Measurements from ENCODE around the gene RIMOC1.
"Not testable (repeated sequence)": the region's sequence is repeated elsewhere in the genome, so short reads cannot be mapped to it uniquely, and the experiment has no call there.

Gene RIMOC1

DNA sequence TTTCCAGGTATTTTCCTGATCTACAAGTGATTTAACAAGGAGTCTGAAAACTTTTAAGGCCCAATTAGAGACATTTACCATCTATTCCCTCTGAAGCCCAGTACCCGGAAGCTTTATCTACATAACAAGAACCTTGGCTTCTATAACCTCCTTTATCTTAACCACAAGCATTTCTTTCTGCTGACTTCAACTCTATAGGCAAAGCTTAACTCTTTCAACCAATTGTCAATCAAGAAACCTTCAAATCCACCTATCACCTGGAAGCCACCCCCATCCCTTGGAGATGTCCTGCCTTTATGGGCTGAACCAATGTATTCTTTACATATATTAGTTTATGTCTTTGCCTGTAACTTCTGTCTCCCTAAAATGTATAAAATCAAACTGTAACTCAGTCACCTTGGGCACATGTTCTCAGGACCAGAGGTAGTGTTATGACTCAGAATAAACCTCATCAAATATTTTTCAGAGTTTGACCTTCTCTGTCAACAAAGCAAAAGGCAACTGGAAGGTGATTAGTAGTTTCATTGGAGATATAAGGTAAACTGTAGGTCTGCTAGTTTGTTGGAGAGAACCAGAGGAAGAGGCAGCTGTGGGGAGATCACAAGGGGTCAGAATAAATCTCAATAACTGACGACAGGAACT lies 13.0 kb upstream of the RIMOC1 start:
- DNase-seq = peak in 1 of 5 experiments; percentile 58

DNA sequence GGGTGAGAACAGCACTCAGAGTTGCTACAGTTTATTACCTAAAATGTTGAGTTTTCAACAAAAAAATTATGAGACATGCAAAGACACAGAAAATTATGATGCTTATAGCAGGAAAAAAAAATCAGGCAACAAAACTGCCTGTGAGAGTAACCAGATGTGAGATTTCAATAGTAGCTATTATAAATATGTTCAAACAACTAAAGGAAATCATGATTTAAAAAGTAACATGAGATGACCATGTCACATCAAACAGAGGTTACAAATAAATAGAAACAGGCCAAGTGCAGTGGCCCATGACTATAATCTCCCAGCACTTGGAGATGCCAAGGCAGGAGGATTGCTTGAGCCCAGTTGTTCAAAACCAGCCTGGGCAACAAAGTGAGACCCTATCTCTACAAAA lies 12.1 kb upstream of the RIMOC1 start:
- no peak for DNase-seq

DNA sequence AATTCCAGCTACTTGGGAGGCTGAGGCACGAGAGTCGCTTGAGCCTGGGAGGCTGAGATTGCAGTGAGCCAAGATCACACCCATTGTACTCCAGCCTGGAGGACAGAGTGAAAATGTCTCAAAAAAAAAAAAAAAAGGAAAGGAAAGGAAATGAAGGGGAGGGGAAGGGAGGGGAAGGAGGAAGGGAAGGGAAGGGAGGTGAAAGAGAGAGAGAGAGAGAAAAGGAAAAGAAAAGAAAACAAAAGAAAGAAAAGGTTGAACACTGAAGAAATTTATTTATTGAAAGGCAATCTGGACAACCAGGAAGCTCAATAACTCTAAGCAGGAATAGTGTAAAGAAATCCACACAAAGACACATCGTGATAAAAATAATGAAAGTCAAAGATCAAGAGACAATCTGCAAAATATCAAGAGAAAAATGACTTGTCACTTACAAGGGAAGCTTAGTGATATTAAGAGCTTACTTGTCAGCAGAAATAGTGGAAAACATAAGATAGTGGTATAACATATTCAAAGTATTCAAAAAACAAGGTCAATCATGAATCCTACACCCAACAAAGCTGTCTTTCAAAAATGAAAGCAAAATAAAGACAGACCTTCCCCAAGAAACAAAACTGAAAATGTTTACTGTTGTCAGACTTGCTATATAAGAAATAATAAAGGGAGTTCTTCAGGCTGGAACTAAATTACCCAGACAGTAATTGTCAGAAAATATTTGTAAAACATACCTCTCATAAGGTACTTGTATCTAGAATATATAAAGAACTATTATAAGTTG lies 10.9 kb upstream of the RIMOC1 start:
- DNase-seq = peak in 1 of 5 experiments; percentile 16

DNA sequence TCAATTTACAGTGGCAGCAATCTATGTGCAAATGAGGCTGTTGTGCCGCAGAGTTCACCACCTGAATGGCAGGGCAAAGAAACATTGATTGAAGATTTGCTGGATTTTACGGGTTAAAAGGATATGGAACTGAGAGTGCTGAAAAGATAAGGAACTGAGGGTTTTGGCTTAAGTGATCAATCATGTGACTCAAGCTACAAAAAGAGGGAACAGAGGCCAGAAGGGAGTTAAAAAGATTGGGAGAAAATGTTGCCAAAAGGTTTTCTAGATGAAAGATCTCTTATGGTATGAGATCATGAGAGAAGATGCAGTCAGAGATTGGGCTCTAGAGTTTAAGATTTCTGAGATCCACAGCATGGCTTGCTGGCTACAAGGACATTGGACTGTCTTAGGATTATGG lies 7.9 kb upstream of the RIMOC1 start:
- no peak for DNase-seq

DNA sequence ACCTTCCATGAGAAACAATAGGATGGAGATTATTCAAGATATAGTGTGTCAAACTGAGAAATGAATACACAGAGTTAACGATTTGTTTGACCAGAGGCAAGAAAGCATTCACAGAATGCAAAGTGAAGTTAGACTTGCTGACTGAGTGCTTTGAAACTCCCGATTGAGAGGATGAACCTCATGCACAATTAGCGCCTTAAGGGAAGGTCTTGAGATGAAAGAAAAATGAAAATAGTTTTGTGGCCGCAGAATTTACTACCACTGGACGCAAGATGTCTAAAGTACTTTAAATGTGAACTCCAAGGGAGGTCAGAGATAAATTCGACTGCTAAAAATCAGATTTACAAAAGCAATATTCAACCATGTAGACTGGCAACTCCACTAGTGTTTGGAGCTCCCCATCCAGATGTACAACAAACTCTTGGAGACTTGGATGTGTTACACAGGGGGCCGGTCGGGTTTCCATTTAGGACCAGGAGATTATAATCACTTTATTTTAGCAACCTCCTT lies 707 bp upstream of the RIMOC1 start:
- no peak for DNase-seq

DNA sequence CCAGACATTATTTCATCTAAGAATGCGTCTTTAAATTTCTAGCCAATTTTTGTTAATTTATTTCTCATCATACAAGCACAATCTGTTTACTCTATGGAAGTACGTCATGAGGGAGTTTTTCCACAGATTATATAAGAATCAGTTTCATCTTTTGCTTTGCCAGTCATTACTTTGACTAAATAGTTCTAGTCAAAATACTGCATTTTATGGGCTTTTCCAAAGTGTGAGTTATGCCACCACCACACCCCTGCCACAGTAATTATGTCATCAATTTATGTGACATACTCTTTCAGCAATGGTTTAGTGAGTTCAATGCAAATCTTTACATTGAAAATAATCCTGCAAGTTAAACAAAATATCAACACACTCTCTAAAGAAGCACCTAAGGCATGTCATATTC lies 2.0 kb downstream of the RIMOC1 start:
- DNase-seq = no peak

DNA sequence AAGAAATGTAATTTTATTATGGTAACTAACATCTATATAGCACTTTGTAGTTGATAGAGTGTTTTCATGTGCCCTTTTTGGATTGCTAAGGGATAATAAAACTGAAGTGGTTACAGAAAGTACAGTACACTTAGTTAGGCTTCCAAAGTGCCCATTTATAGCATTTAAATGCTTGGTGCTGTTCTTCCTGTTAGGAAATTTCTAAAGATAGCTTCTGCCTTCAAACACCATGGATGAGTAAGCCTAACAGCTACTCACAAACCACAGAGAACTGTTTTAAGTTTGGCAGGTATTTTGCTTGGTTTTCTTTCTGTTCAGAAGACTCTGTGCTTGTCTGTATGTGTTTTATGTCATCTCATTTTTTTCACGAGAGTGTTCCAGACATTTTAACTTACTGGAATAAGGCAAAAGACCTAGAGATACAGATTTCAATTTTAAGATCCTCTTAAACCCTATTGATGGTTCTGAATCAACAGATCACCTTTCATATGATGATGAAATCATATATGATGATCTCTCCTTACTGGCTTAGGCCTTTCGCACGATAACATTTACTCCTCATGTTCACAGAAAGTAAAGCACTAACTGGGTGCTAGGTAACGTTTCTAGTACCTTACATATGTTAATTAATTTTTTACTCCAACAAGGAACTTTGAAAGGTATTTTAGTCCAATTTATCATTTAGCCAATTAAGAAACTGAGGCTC lies 4.4 kb downstream of the RIMOC1 start:
- DNase-seq = no peak

DNA sequence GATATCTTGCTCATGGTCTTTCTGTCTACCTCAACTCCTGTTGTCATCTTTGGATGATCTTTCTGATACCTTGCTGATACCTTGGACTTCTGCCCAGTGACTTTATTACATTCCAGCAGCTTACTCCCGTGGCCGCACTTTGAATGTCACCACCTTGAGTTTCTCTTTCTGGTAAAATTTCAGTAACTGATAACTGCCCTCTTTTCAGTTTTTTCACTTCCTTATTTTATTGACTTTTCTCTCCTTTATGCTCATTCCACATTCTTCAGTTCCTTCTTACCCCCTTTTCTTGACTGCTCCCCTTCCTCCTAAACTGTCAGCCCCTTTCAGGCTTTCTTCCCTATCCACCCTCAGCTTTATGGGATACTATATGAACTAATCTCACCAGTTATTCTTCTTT lies 14.0 kb downstream of the RIMOC1 start:
- DNase-seq = no peak

DNA sequence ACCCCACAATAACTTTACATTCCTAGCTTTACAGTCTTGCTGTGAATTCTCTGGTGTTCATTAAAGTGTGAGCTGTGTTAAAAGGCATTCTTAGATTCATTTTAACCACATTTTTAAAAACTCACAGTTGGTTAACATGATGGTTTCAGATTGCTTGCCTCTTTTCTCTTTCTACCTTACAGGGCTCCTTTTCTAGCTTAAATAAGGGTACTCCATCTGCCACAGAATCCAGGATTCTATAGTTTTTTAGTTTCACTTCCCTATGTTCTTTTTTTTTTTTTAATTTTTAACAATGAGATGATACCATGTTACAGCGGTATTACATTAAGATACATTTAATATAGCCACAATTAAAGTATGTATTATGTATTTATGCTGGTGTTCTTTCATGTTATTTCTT lies 17.0 kb downstream of the RIMOC1 start:
- no peak for DNase-seq

DNA sequence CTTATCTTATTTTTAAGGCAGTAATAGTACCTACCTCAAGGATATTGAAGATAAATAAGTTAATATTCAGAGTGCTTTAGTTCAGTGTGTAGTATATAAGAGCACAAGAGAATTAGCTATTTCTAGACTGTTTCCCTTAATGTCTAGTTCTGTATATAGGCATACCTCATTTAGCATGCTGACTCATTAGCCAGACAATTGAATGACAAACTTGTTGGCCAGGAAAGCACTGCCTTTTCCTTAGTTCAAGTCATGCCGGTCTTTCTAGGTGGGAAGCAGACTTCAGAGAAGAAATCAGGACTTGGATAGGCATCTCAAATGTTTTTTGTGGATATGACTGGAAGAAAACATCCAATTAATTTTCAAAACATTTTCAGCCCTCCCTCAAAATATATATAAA lies 17.7 kb downstream of the RIMOC1 start:
- DNase-seq = no peak

DNA sequence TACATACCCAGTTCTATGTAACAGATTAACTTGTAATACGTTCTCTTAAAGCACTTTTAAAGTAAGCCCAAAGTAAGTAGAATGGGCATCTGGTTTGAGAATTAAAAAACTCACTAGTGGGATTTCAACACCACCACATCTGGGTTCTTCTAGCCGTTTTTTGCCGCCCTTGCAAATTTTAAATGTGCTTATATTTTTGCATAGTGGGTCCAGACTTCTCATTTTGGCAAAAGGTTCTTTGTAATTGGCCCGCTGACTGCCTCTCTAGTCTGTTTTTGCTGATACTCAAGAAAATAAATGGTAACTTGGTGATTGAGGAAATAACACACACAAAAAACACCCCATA lies 20.4 kb downstream of the RIMOC1 start:
- DNase-seq = no peak

DNA sequence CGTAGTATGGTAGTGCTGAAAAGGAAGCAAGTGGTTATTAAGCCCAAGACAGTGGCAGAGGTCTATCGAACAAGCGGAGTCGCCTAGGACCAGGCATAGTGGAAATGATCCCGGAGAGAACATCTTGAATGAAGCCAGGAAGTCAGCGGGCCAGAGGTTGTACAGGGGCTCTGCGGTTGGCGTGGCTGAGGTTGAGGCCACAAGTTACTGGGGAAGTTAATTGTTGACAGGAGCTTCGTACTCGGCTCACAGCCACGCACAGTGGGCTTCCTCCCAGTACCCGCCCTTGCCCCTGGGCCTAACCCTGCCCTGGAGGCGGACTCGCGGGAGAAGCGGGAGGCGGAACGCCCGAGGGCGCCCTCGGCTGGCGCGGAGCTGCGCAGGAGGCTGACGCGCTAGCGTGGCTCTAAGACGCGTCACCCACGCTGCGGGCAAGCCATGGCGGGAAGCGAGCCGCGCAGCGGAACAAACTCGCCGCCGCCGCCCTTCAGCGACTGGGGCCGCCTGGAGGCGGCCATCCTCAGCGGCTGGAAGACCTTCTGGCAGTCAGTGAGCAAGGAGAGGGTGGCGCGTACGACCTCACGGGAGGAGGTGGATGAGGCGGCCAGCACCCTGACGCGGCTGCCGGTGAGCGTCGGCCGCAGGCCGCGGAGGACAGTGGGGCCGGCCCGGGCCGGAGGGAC lies 20.9 kb downstream of the RIMOC1 start, which contains the start of gene FBXO4:
TSS of gene FBXO4 (plus strand) at position 410 of the 683 bp plus-strand sequence. CDS start at position 439, 29 bp downstream.
- DNase-seq = peak; percentile 73 to 95 (median 82)

DNA sequence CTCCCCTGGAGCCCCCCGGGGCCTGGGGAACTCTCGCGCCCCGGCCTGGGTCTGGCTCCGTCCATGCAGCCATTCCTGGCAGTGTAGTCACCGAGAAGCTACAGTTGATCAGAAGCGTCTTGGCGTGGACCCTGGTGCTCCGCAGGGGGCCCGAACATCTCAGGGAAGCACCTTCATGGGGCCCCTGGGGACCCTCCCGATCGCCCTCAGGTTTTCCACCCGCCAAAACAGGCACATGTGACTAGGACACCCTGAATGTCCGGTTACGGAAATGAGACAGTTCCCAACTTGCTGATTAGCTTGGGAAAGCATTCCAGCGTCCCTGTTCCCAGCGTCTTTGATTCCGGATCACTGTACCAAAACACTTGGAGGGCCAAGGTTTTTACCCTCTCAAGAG lies 21.4 kb downstream of the RIMOC1 start:
- peak in 1 of 5 experiments; percentile 41 for DNase-seq

DNA sequence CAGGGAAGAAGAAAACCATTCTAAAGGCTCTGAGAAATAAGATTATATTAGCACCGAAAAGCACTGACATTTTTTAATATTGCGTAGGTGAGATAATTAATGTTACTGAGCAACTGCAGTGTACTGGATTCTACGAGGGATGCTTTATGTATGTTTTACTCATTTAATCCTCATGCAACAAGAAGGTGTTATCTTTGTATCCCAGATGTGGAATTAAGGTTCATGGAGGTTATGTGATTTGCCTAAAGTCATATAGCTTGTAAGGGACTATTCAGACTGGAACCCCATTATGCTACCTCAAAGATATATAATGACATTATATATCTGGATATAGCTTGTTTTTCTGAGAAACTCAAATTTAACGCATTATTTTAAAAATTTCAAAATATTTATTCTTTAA lies 23.5 kb downstream of the RIMOC1 start:
- DNase-seq = no peak

DNA sequence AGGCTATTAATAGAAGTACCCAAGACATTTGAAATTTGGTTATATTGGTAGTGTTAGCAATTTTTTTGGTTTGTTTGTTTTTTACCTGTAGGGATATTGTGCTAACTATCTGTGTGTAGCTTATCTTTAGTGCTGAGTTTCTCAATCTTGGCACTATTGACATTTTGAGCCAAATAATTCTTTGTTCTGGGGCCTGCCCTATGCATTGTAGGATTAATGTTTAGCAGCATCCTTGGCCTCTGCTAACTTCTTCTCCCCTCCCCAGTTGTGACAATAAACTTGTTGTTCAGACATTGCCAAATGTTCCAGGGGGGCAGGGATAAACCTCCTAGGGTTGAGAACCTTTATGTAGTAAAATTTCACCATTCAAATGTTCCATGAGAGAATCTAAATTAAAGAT lies 24.9 kb downstream of the RIMOC1 start:
- no peak for DNase-seq

DNA sequence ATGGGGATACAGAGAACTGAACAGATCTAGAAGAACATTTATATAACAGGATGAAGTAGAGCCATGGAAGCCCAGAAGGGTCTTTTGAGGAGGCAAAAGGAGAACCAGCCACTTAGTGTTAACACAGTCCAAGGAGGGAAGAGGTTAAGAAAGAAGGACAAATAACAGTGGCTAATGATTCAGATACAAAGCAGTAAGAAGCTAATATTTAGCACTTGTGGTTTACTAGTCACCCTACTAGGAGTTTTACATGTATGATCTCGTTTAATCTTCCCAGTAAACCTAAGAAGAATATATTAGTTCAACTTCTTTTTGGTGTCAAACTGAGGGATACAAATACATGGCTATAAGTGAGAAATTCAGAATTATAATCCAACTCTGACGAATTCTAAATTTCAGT lies 28.6 kb downstream of the RIMOC1 start:
- DNase-seq = no peak

DNA sequence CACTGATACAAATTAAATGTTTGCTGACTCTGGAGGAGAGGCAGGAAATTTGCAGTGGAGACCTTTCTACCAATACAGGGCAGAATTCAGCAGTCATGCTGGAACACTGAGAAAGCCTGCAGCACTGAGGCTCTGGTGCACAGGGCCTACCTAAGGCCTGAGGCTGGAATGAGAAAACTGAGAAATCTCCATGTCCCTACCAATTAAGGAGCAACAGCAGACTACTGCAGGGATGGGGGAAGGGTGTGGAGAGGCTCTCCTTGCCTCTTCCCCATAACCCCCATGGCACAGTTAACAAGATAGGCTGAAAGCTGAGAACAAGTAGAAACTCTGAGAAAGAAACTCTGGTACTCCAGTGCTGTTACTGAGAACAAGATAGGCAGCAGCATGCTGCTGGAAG lies 31.4 kb downstream of the RIMOC1 start:
- DNase-seq = no peak

DNA sequence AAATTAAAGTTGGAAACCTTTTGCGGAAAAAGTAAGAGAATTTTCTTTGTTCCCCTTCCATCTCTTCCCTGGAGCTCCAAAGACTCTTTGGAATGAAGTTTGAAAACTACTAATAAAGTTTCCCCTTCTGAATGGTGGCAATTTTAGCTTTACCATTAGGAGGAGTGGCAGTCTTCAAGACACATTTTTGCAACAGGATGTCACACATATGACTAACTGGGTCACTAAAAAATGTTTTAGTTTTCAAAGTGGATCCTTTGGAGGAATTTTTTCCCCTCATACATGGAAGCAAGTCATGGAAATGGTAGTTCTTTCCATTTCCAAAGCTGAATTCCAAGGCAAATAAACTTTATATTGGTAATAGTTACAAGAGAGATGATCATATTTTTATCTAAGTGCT lies 36.5 kb downstream of the RIMOC1 start:
- DNase-seq = no peak

DNA sequence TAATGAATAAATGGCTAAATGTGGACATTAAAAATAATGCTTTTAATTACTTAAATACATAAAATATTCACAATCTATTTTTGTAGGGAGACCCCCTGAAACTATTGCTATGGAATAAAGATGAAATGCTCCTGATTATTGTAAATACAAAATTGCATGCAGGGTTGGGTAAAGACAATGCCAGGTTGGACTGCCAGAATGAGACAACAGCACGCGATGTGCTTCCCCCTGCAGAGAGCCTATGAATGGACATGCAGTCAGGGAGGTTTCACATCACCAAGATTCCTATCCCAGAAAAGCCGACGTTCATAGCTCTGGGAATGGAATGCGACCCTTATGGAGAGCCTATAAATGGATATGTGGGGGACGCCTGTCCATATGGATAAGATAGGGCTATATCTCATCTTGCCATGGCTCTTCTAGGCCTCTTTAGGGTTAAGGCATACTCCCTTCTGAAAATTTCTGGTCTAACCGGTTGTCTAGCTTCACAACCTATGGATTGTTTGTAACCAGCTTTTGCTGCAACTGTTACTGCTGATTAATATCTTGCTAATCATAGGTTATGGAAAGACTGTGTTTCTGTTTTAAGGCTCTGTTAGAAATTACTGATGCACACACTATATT lies 41.3 kb downstream of the RIMOC1 start:
- not testable (repeated sequence) for DNase-seq

DNA sequence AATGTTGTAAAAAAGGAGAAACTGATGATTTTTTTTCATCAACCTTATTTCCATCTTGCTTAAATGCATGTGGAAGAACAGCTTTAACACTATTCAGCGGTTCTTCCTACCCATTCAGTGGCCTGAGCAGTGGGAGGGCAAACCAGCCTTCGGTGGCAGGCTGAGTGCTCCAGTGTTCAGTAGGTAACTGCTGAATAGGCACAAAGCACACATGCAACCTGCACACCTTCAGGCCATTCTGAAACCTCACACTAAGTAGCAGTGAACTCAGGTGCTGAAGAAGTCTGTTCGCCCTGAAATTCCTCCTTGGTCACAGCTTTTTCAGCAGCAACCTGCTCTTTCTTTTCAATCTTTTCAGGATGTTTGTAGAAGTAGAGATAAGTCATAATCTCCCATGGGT lies 47.1 kb downstream of the RIMOC1 start:
- no peak for DNase-seq

All from T-helper 2 cell (primary cell).